GM21526 (cell line): Measurements from ENCODE around the gene ESYT1.

Source experiments
- ATAC-seq: cut with Tn5 transposase; IDR thresholded peaks from one replicate; pipeline ENCODE4 v1.9.1; 2021; ENCODE audit warnings: moderate library complexity; ENCODE audit not compliant: unreplicated experiment, low FRiP score

Gene ESYT1

DNA sequence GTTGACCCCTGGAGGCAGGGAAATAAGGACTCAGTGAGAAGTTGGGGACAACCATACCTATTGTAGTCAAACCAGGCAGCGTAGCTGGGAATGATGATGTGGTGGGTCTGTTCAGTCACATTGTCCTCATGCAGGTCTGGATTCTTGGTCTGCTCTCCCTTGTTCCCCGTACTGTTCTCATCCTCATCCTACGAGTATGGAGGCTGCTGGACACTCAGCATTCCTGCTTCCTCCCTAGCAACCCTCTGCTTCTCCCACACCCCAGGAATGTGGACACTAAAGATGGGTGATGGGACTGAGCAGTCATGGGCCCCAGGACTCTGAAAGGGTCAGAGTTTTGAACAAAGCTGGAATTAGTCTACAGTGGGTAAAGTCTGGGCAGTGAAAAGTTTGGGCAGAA lies 50.3 kb downstream of the ESYT1 start:
- no peak for ATAC-seq

DNA sequence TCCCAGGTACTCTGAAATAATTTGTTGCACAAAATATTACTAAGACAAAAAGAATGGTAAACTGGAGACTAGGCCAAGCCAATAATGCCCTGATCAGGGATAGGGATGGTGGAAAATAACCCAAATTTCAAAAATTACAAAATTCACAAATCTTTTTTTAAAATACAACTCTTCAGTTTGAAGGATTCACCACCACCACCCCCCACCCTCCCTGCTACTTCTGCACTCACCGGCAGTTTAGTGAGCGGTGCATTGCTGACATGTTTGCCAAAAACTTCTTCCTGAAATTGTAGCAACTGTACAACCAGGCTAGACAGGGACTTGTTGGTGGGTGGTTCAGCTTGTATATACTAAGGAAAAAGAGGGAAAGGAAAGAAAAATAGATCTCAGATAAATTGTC lies 58.9 kb downstream of the ESYT1 start:
- no peak for ATAC-seq

DNA sequence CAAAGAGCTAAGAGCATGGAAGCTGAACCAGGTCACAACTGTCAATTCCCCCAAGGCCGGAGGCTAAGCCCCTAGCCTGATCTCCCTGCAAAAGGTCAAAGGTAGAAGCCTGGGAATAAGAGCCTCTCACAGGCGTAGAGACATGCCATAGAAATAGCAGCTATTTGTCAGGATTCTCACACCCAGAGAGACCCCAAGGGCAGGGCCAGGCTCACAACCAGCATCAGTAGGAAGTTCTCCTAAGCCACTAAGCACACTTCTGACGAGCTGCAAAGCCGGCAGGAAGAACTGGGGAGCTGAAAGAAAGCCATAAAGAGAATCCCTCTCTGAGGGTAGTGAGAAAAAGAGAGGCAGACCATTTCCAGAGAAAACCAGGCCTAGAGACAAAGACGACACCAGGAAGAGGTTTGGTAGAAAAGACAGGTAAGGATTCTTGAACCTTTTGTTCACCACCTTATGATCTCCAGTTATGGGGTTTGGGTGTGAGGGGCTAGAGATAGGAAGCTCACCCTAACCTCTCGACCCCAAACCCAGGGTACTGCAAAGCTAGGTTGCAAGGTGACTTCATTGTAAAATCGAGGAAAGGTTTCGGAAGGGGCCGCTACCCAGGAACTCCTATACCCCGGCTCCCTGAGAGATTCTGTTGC lies 60.2 kb downstream of the ESYT1 start:
- no peak for ATAC-seq

DNA sequence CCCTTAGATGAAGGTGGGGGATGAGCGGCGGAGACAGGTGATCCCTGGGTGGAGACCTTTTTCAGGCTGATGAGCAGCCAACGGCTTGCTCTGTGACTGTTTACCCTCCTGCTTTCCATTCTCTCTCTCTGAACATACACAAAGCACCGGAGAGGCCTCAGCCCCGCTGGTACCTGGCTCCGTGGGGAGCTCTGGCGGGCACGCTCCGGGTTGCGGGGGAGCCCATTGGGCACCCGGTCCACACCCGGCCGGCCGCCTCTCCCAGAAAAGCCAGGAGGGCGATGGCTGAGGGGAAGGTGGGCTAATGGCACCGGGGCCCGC lies 60.7 kb downstream of the ESYT1 start:
- ATAC-seq = no peak

DNA sequence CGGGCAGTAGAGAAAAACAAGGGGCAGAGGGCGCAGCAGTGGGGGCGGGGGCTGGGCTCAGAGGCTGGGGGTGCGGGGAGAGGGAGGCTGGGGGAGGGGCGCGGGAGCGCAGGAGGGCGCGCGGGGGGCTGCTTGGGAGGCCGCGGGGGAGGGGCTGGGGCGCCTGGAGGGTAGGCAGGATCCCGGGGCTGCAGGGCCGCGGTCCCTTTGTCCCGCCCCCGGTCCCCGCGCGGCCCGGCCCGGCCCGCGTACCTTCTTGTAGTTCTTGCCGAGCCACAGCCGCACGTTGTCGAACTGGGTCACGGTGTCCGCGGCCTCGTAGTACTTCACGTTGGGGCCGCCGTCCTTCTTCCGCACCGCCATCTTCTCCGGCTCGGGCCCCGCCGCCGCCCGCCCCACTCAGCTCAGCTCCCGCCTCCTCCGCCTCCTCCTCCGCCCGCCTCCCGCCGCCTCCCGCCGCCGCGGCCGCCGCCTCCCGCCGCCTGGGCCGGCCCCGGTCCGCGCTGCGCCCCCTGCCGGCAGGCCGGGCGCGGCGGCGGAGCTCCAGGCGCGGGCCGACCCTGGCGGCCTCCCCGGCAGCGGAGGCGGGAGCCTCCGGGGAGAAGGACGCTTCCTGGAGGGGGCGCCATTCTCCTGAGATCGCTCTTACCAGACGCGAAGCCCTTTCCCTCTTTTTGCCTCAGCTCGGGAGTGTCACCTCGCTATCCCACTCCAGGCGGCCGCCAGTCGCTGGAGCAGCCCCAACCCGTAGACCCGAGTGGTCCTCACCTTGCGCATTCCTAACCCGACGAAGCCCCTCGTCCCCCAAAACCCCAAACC lies 61.2 kb downstream of the ESYT1 start, which contains the start of gene SMARCC2:
SMARCC2 (minus strand) TSS at position 385 of the 819 bp plus-strand sequence; CDS start at position 363, 22 bp downstream.
- peak; percentile 59 for ATAC-seq

DNA sequence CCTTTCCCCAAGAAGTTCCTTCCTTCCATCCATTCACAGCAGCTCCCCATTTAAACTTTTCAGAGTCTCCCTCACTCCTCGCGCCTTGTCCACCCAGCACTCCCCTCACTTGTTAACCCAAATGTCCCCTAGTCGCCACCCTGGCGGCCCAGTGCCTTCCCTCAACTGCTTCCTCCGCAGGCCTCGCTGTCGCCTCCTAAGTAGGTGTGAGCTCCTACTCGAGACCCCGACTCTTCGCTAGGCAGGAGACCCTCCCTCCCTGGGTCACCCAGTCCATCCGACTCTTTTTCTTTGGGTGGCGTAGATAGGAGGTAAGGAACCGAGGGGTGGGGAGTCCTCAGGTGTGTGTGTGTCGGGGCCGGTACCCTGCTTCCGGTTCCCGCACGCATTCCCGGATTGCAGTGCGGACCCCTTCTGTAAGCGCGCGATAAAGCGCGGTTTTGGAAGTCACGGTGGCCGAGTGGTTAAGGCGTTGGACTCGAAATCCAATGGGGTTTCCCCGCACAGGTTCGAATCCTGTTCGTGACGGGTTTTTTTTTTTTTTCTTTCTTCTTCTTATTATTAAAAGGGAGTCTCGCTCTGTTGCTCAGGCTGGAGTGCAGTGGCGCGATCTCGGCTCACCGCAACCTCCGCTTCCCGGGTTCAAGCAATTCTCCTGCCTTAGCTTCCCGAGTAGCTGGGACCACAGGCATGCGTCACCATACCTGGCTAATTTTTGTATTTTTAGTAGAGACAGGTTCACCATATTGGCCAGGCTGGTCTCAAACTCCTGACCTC lies 62.0 kb downstream of the ESYT1 start:
- peak; percentile 26 for ATAC-seq

DNA sequence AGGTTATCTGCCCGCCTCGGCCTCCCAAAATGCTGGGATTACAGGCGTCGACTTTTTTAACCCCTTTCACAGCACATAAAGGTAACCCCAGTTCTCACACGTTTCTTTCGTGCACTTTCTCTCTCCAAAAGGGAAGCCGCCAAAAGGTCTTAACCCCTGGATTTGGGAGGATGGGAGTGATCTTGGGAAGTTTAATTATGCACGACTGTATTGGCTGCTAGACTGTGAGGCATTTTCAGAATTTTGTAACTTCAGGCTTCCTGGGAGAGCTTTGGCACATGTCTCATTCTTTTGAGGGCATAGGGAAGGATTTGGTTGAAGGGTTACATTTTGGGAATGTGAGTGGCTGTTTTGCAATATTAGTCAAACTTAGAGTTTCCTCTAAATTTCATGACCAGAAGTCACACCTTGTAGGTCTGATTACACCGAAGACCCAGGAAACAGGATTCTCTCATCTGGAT lies 62.7 kb downstream of the ESYT1 start:
- ATAC-seq = no peak

DNA sequence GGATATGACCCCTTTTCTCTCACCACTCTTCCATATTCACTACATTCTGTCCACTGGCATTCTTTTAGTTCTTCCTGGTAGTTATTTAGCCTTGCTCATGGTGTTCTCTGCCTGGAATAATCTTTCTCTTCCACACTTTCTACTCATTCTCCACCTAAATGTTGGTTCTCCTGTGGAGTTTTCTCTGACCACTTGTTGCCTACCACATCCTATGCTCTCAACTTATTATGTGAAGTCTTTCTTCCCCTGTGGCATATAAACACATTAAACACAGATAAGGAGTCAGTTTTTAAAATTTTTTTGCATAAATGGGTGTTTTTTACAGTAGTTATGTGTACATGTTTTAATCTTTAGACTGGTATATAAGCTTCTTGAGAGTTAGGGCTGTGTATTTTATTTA lies 64.5 kb downstream of the ESYT1 start:
- no peak for ATAC-seq

DNA sequence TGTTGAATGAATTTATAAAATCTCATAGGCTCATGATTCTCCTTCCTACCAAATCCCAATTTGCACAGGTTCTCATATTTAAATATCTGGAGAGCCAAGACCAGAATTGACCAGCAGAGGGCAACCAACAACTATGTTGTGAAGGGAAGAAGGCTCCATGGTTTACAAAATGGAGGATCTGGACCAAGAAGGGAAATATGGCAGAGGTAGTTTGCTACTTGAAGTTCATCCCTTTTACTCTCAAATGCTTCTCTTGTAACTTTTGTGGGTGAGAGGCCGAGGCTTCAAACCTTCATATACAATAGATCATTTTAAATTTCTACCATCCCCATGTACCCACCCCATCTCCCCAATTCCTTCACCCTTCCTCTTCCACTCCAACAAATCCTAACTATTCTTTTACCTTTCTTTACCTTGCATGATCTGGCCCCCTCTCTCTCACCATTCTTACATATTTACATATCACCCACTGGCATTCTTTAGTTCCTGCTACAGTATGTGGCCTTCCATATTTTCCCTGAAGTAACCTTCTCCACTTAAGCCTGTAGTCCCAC lies 65.0 kb downstream of the ESYT1 start:
- no peak for ATAC-seq
